HG03439 (cell line): ENCODE results near the gene TRDN.
"Not testable (repeated sequence)": the region's sequence is repeated elsewhere in the genome, so short reads cannot be mapped to it uniquely, and the experiment has no call there.

Experiments used
- ATAC-seq: cut with Tn5 transposase; IDR thresholded peaks from one replicate; pipeline ENCODE4 v1.9.1; 2021; ENCODE audit warnings: mild to moderate bottlenecking, moderate library complexity; ENCODE audit not compliant: unreplicated experiment

Gene TRDN

DNA sequence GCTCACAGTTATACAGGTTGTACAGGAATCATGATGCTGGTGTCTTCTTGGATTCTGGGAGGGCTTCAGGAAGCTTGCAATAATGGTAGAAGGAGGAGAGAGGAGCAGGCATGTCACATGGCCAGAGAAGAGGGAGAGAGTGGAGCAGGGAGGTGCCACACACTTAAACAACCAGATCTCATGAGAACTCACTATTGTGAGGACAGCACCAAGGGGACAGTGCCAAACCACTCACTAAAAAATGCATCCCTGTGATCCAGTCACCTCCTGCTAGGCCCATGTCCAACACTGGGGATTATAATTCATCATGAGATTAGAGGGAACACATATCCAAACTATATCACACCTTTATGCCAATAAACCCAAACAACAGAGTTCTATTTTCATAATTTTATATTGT, 67.2 kb downstream of the TRDN start:
- no peak for ATAC-seq

DNA sequence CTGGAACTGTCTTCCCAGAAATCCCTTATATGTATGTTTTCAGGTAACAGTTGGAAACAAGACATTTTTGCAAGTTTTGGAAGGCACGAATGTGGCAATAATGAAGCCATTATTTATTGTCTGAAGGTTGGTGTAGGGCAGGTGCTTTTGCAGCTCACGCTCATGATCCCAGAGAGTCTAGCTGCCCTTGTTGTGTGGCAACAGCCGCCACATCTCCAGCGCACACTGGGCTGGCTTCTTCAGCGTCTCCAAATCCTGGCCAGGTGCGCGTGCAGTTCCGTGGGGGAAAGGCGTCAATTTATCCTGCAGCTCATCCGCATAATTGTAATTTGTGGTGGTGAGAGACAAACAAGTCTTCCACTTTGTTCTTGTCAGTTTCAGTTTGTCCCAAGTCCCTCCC, 71.2 kb downstream of the TRDN start:
- ATAC-seq = no peak

DNA sequence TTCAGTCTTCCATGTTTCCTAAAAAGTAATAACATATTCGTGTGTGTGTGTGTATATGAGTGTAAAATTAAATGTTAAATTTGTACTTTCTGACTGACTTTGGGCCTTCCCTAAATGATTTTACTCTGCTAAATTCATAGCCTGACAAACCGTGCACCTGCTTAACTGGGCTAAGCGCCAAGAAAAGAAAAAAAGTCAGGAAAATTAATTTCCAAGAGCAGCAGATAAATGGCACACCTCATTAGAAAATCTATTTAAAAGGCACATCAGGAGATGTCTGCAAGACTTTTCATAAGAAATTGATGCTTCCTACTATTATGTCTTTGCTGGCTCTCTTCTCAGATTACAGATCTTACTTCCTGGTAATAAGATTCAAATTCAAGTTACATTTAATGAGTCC, 72.4 kb downstream of the TRDN start:
- ATAC-seq = no peak

DNA sequence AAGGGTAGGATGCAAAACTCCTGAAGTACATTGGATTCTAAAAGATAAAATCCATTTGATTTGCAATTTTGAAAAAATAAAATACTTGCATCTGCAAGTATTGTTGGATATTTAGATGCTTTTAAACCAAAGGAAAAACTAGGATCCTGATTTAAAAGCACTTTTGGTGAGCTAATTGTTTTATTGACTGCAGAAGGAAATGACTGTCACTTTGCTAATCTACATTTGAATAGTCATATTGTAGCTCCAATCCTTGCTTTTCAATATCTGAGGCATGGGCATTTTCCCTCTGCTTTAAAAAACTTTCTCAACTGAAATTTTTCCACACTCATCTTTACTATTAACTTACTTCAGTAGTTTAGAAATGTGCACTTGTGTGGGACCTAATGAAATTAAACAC, 74.1 kb downstream of the TRDN start:
- no peak for ATAC-seq

DNA sequence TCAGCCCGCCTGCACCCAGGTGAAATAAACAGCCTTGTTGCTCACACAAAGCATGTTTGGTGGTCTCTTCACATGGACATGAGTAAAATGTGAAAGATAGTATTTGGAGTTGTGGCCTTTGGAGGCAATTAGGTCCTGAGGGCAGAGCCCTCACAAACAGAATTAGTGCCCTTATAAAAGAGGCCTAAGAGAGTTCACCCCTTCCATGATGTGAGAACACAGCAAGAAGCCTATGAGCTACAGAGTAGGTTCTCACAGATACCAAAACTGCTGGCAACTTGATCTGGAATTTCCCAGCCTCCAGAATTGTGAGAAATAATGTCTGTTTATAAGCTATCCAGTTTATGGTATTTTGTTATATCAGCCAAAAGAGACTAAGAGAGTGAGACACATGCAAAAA, 74.5 kb downstream of the TRDN start:
- ATAC-seq = no peak

DNA sequence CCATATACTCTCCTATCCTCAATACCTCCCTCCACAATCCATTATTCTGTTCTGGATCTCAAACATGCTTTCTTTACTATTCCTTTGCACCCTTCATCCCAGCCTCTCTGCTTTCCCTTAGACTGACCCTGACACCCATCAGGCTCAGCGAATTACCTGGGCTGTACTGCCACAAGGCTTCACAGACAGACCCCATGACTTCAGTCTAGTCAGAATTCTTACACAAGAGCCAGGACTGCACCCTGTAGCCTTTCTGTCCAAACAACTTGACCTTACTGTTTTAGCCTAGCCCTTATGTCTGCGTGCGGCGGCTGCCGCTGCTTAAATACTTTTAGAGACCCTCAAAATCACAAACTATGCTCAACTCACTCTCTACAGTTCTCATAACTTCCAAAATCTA, 76.9 kb downstream of the TRDN start:
- not testable (repeated sequence) for ATAC-seq

DNA sequence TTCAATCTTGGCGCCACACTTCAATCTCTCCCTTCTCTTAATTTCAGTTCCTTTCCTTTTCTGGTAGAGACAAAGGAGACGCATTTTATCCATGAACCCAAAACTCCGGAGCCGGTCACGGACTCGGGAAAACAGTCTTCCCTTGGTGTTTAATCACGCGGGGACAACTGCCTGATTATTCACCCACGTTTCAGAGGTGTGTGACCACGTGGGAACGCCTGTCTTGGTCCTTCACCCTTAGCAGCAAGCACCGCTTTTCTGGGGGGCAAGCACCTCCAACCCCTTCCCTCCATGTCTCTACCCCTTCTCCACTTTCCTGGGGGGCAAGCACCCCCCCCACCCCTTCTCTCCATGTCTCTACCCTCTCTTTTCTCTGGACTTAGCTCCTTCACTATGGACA, 79.3 kb downstream of the TRDN start:
- not testable (repeated sequence) for ATAC-seq

DNA sequence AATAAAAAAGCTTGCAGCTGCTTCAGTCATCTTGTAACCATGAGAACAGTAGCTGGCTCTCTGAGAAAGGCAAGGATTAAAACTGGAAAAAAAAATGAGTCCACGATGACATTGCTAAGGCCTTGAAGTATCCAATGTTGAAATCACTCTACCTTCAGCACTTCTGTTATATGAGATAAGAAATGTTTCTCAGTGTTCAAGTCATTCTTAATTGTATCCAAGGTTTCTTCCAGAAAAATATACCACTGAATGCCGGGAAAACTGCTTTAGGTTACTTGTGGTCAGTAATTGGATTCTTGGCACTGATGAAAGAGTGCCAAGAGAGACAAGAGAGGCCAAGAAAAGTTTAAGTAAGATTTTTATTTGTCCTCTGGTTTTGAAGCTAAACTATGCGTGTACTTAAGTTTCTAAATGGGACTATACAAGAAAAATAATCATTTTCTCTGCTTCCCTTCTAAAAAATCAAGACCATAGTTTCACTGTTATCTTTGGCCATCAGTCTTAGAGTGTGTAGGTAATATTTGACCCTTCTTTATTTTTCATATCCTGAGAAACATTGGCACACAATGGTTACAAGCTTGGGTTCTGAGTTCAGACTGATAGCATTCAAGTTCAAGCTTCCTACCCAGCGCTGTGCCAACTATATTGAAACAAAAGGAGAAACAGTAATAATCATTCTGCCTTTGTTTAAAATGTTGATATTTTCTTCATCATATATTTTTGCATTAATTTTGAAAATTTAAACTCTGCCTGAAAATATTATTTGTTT, 84.6 kb downstream of the TRDN start:
- no peak for ATAC-seq

DNA sequence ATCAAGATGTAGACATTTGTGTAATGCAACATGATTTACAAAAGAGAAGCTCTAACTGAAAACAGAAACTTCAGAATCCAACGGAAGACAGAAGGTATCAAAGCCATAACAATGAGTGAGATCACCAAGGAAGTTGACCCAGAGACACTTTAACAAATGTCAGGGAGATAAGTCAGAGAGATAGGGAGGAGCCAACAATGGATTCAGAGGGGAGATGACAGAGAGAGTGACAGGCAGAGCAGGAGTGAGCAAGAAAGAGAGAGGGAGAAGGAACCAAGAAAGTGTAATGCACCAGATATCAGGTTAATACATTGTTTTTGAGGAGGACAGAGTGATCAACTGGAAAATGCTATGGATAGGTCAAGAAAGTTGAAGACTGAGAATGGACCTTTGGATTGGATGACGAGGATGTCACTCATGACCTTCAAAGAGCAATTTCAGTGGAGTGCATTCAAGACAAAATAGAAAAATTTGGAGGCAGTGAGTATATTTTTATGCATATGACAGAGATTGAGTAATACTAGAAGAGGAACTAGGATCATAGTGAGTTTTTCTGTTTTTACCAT, 86.6 kb downstream of the TRDN start:
- no peak for ATAC-seq

DNA sequence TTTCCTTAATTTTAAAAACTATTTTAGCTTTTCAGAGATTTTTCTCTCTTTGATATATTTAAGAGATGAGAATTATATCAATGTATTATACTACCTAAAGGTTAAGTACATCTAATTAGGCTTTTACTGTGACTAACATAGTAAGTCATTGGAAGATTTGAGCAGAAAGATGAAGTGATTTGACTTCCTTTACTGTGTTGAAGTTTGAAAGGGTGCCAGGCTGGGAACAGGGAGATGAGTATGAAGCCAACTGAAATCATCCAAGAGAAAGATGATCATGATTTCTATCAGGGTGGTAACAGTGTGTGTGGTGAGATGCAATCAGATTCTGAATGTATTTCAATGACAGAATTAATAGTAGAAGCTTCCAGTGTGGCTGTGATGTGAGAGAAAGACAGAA, 87.3 kb downstream of the TRDN start:
- no peak for ATAC-seq

DNA sequence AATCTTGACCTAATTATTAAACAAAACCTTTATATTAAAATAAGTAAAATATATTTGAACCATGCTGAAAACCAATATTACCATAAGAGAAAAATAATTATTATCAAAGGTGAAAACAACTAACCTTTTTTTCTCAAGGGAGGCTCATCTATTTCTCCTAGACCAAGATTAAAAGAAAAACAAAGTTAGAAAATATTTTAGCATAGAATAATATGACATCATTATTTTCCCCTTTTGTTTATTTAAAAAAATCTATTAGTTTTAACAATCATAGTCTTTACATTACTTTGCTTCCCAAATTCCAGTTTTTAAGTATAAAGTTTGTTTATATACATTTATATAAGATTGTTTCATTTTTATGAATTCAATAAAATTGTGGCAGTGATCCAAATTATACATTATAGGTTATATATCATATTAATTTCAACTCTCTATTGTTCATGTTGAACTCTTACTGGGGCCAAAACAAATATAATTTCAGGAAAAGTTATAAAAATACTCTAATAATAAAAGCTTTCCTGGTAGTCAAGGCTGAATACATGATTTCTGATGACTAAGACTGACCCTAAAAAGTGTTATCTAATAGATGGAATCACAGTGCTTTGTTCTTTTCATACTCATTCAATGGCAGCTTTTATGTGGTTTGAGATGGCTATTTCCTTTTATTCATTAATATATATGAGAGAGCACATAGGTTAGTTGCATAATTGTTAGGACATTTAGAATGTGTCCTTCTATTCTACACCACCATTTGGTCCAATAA, 89.4 kb downstream of the TRDN start:
- no peak for ATAC-seq

DNA sequence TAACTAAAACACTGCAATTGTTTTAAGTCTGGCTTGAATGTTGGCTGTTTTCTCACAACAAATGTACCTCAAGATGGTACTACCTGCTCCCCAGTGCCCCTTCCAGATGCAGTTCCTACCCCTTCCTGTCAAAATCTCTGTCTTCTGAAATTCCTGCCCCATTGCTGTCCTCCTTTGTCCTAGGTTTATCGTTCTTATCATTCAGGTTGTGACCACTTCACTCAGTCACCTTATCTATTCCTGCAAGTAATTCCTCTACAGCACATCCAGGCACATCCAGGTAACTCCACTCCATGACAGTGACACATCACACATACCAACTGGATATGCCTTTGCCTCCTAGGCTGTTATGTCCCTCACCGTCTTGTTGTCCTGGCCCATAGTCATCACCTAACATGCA, 90.2 kb downstream of the TRDN start:
- ATAC-seq = no peak

DNA sequence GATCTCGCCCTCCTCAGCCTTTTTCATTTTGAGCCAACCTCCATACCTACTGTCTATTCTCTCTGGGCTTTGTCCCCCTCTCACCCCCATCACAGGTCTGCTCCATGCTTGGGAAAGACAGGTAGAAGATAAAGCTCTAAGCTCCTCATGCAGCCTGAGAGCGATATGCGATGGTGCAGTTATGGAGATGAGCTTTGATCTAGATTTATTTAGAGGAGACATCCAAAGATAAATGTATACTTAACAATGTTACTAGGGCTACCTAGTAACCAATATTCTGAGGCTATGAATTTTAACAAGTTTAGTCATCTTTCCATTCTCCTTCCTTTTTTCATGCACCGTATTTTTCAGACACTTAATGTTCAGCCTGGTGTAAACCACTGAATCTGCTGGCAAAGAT, 95.3 kb downstream of the TRDN start:
- no peak for ATAC-seq

DNA sequence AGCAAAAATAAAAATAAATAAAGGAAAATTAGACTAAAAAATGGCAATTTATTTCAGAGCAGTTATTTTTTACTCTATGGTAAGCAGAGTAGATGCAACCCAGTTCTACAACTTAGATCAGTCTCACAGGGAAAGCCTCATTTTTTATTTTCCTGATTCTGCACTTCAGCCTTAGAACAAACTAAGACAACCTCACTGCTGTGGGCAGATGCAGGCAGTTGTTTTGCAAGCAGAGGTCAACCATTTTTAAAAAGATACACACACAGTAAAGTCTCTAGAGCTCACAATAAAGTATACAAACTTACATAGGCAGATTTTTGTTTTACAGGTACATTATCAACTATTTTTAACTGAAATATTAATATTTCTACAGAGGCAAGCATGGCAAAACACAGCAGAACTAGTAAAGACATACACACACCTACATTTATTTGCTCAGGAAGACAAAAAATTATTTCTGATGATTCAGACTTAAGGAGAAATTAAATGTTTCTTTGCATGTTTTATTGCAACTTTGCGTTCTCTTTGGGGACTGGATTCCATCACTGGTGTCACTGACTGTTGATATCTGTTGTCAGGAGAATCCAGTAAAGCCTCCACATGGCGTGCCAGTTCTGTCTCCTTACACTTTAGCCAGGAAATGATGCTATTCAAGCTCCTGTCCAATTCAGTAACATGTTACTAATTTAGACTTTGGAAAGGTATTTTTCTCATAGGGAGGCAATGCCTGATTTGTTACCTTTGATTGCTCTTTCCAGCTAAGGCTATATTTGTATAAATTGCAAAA, 102.7 kb downstream of the TRDN start:
- ATAC-seq = no peak

DNA sequence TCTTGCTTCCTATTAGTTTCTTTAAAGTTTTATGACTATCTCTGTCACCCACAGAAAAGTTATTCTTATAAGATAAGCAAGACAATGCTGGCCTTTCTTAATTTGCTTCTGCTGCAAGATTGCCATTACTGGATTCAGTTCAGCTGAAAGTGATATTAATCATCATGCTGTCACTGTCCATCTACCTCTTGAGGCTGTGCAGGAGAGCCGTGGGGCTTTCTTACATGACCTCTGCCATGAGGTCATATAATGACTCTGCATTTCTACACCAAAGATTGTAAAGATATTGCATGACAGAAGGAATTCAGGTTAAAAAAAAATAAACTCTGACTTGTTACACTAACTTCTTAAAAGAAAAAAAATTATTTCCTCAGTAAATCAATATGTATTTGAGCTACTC, 106.9 kb downstream of the TRDN start:
- ATAC-seq = no peak

DNA sequence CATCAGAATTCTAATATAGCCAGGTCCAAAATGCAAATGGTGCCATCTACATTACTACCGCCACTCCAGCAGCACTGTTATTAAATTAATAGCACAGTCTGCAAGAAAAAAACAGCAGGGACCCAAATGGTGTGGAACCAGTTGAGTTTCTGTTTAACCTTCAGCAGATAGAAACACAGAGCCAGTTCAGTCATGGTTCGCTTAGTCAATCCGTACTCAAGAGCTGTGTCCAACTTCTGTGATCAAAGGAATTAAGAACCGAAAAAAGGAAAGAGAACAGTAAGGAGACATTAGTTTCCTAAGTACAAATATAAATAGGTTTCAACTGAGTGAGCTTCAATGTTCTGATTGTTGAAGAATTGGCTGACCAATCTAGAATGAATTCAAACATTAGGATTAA, 107.7 kb downstream of the TRDN start:
- ATAC-seq = no peak

DNA sequence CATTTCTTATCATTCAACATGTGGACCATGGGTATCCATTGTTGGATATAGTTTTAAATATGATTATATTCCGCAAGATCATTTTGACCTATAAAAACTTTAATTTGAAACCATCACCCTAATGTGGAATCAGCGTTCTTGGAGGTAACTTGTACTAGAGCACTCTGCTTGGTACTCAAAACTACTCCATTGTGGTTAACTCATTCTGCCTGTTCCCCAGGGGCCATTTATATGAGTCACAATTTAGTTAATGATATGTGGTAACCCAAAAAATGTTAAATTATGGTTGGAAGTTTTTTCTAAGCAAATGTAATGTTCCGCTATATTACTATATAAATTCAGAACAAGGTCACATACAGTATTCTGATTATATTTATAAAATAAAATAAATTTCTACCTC, 109.3 kb downstream of the TRDN start:
- ATAC-seq = no peak

DNA sequence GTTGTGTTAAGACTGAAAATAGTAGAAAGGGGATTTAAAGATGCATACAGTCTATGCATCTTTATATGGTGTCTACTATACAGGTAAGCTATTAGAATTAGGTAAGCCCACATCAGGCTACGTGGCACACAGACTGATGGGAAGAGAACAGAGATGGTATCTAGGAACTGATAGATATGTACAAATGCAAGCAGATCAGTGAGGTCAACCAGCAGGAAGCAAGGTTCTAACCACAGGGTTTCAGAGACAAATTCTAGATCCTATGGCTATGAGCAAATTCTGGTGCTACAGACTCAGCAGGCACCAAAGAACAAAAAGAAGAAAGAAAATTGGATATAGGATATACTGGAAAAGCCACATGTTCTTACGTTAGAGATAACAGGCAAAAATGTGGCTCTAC, 110.6 kb downstream of the TRDN start:
- no peak for ATAC-seq

DNA sequence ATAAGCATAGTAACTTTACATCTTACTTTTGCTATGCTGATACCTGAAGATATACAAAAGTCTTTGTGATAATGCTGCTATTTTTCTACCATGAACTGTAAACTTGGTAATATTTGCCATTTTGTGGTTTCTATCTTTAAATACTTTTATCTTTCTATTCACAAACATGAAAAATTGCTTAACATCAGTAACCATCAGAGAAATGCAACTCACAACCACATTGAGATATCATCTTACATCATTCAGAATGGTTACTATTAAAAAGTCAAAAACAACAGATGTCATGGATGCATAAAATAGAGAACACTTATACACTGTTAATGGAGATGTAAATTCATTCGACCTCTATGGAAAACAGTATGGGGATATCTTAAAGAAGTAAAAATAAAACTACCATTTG, 112.0 kb downstream of the TRDN start:
- no peak for ATAC-seq

DNA sequence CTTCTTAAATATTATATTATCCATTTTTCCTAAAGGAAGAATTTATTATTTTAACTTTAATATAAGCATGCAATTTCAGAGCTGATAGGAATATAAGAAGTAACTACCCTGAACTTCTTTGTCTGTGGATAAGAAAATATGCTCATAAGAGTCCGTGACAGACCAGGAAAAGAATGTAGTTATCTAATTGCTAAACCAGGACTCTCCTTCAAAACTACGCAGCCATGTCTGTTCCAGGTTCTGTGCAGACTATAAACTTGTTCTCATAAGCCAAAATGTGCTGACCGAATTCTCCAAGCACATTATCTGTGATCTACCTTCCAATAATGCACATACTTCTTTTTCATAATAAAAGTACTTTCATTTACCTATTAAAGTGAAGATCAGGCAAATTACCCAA, 116.5 kb downstream of the TRDN start:
- no peak for ATAC-seq

DNA sequence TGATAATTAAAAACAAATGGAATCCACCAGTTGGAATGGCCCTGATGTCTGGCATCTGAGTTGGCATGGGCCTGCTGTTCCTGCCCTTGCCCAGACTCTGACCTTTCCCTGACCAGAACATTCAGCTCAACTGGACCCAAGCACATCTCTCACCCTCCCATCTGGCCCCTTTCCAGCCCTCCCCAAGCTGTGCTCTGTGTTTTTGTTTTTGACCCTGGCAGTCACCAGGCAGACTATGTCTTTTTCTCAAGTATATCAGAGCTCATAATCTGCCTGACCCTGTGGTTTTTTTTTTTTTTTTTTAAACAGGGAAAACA, 117.6 kb downstream of the TRDN start:
- ATAC-seq = no peak
